HG03565 (cell line): ENCODE results near the gene DIP2B.

Source experiments
- ATAC-seq: cut with Tn5 transposase; IDR thresholded peaks from one replicate; pipeline ENCODE4 v1.9.1; 2021; ENCODE audit warnings: mild to moderate bottlenecking, moderate library complexity; ENCODE audit not compliant: unreplicated experiment

Gene DIP2B

GRCh38 chr12:50635857-50636256 lies 131.1 kb downstream of the DIP2B start:
- no peak for ATAC-seq

- no peak for ATAC-seq
These were observed 131.7 kb downstream of the DIP2B start for GRCh38 chr12:50636505-50636904.

GRCh38 chr12:50637870-50638481 lies 133.2 kb downstream of the DIP2B start:
- ATAC-seq, result no peak

GRCh38 chr12:50638482-50638880 lies 133.7 kb downstream of the DIP2B start:
- ATAC-seq, result no peak

- ATAC-seq, result no peak
These were observed 134.9 kb downstream of the DIP2B start for GRCh38 chr12:50639721-50640120.

- ATAC-seq, result no peak
These were observed 135.6 kb downstream of the DIP2B start for GRCh38 chr12:50640321-50640939.

- no peak for ATAC-seq
These were observed 136.8 kb downstream of the DIP2B start for GRCh38 chr12:50641566-50641965.

GRCh38 chr12:50642035-50642451 lies 137.3 kb downstream of the DIP2B start:
- no peak for ATAC-seq

- no peak for ATAC-seq
These were observed 138.0 kb downstream of the DIP2B start for GRCh38 chr12:50642761-50643160.

GRCh38 chr12:50647031-50647430 lies 142.2 kb downstream of the DIP2B start:
- ATAC-seq, result no peak

GRCh38 chr12:50647479-50647878 lies 142.7 kb downstream of the DIP2B start:
- no peak for ATAC-seq

GRCh38 chr12:50650285-50650684 lies 145.5 kb downstream of the DIP2B start:
- no peak for ATAC-seq

GRCh38 chr12:50655374-50655921 lies 150.7 kb downstream of the DIP2B start:
- ATAC-seq, result no peak

GRCh38 chr12:50659260-50659659 lies 154.5 kb downstream of the DIP2B start:
- ATAC-seq, result no peak

GRCh38 chr12:50659690-50660424 lies 155.1 kb downstream of the DIP2B start:
- no peak for ATAC-seq

GRCh38 chr12:50660425-50660822 lies 155.6 kb downstream of the DIP2B start:
- no peak for ATAC-seq

GRCh38 chr12:50661300-50662115 lies 156.7 kb downstream of the DIP2B start:
- ATAC-seq, result peak; percentile 36

GRCh38 chr12:50662116-50662510 lies 157.3 kb downstream of the DIP2B start:
- no peak for ATAC-seq

GRCh38 chr12:50665170-50665569 lies 160.4 kb downstream of the DIP2B start:
- no peak for ATAC-seq

GRCh38 chr12:50665609-50666008 lies 160.8 kb downstream of the DIP2B start:
- no peak for ATAC-seq

GRCh38 chr12:50666023-50666422 lies 161.2 kb downstream of the DIP2B start:
- ATAC-seq, result no peak
